K562 (cell line): Measurements from ENCODE around the gene CPB1. TPM values are rescaled to one million over a fixed set of nuclear protein-coding genes. Genes with fewer than 3 reads are reported as not detected.
"Not testable (repeated sequence)": the region's sequence is repeated elsewhere in the genome, so short reads cannot be mapped to it uniquely, and the experiment has no call there.

Source experiments
- ATAC-seq: fragments of 200-7000 bp; cut with Tn5 transposase; 3 replicates; pipeline ENCODE4 v1.9.1; 2020; ENCODE audit warnings: moderate library complexity
- BruUV-seq: library from RNA; stranded (reverse); fragments of 400-500 nt; replicated peaks from 2 replicates; lab custom pipeline; 2021; lab: Mats Ljungman, UMichigan
- CTCF ChIA-PET: fragments of 300-600 bp; formaldehyde crosslinking; extraction: SDS; loops from one replicate; lab custom pipeline; 2021; ENCODE audit warnings: low intra/inter-chr PET ratio; lab: Yijun Ruan, JAX
- POLR2A ChIA-PET: fragments of 300-600, 350-650 bp; sonication (Branson Sonifier 250); formaldehyde crosslinking; extraction: SDS; loops from one replicate; lab custom pipeline; 2021; ENCODE audit warnings: antibody characterized with exemption, inconsistent platforms; lab: Yijun Ruan, JAX
- DNase-seq, 4 experiments: peaks; one replicate each; pipeline versions ENCODE4 v3.0.0 to v3.0.0-alpha.2; 2011 to 2018; ENCODE audit warnings: low spot score in 3 of 4, mixed read lengths in 3 of 4; ENCODE audit errors: extremely low read depth in 1 of 4
- FAIRE-seq: peaks from 2 replicates; lab custom pipeline; 2011; peaks lifted over from hg19 to GRCh38; lab: Jason Lieb, UNC
- H2AFZ ChIP-seq: 2 replicates; pipeline ENCODE4 v1.6.0; 2011; ENCODE audit warnings: low read depth, low read length, control low read depth, inconsistent platforms
- H3K27ac ChIP-seq: fragments of 200-600 bp; 3 replicates; pipeline ENCODE4 v1.8.0; 2011; ENCODE audit warnings: low read depth, mild to moderate bottlenecking, control low read depth, inconsistent platforms, low read length, moderate library complexity, mixed read lengths; ENCODE audit errors: extremely low read depth
- H3K27me3 ChIP-seq, 2 experiments: fragments of 300-600 bp in 1 of 2; 2 replicates in 1 of 2; 3 replicates in 1 of 2; pipeline versions ENCODE4 v1.6.0 to v1.8.0; 2011; ENCODE audit warnings: inconsistent platforms in 2 of 2, low read length in 2 of 2, mild to moderate bottlenecking in 1 of 2, mixed read lengths in 1 of 2, moderate library complexity in 1 of 2; ENCODE audit not compliant: control insufficient read depth in 2 of 2, insufficient read depth in 2 of 2
- H3K36me3 ChIP-seq: fragments of 300-600 bp; 3 replicates; pipeline ENCODE4 v1.8.0; 2011; ENCODE audit warnings: mild to moderate bottlenecking, low read length, inconsistent platforms; ENCODE audit not compliant: control insufficient read depth, insufficient read depth
- H3K4me1 ChIP-seq, 2 experiments: fragments of 200-600 bp in 1 of 2; replicated peaks in 1 of 2; 2 replicates in 1 of 2; 3 replicates in 1 of 2; pipeline versions ENCODE4 v1.5.1 to v1.8.0; 2011; ENCODE audit warnings: inconsistent platforms in 2 of 2, low read length in 2 of 2, mild to moderate bottlenecking in 1 of 2, mixed read lengths in 1 of 2, moderate library complexity in 1 of 2; ENCODE audit not compliant: control insufficient read depth in 2 of 2, insufficient read depth in 2 of 2
- H3K4me2 ChIP-seq: 2 replicates; pipeline ENCODE4 v1.6.1; 2011; ENCODE audit warnings: low read length, control low read depth, inconsistent platforms, mixed read lengths; ENCODE audit not compliant: insufficient read depth
- H3K4me3 ChIP-seq: fragments of 200-600 bp; sonication (generic), shearing (Covaris generic); 2 replicates; pipeline ENCODE4 v1.5.1; 2016; ENCODE audit warnings: control low read depth, inconsistent platforms
- H3K79me2 ChIP-seq: fragments of 200-600 bp; 3 replicates; pipeline ENCODE4 v1.8.0; 2011; ENCODE audit warnings: low read length, inconsistent platforms; ENCODE audit not compliant: control insufficient read depth, insufficient read depth
- H3K9ac ChIP-seq, 2 experiments: 2 replicates each; pipeline versions ENCODE4 v1.6.0 to v1.6.1; 2011; ENCODE audit warnings: low read depth in 2 of 2, low read length in 2 of 2, control low read depth in 1 of 2, inconsistent platforms in 1 of 2, mild to moderate bottlenecking in 1 of 2, mixed read lengths in 1 of 2; ENCODE audit not compliant: insufficient read depth in 1 of 2
- H3K9me1 ChIP-seq: one replicate; pipeline ENCODE4 v1.6.0; 2011; ENCODE audit warnings: inconsistent platforms, mild to moderate bottlenecking, low read length, moderate library complexity; ENCODE audit not compliant: control insufficient read depth, insufficient read depth
- H3K9me3 ChIP-seq: replicated peaks from 2 replicates; pipeline ENCODE4 v1.5.1; 2011; ENCODE audit warnings: low read depth, low read length, inconsistent platforms; ENCODE audit not compliant: control insufficient read depth, insufficient read depth
- H4K20me1 ChIP-seq: replicated peaks from 2 replicates; pipeline ENCODE4 v1.6.1; 2011; ENCODE audit warnings: low read length, inconsistent platforms, mixed read lengths; ENCODE audit not compliant: control insufficient read depth, insufficient read depth
- BHLHE40 ChIP-seq: IDR thresholded peaks from 2 replicates; pipeline ENCODE4 v1.6.1; 2011; ENCODE audit warnings: low read length, improper control_type of control experiment
- CHD4 ChIP-seq: fragments of 200-600 bp; sonication (generic); IDR thresholded peaks from 3 replicates; pipeline ENCODE4 v1.6.1; 2012; ENCODE audit warnings: low read depth, mild to moderate bottlenecking, mixed read lengths, low read length, inconsistent platforms; ENCODE audit not compliant: insufficient read depth, insufficient replicate concordance, poor library complexity, severe bottlenecking
- E2F3 ChIP-seq: fragments of 250-450 bp; sonication (Bioruptor Pico); IDR thresholded peaks from 2 replicates; pipeline ENCODE4 v1.4.0; 2020; ENCODE audit warnings: mild to moderate bottlenecking
- EP300 ChIP-seq: IDR thresholded peaks from 2 replicates; pipeline ENCODE4 v1.6.1; 2012; ENCODE audit warnings: low read length, improper control_type of control experiment
- FOXK1 ChIP-seq: sonication (generic); formaldehyde crosslinking; IDR thresholded peaks from 2 replicates; pipeline ENCODE4 v1.8.0; 2022; ENCODE audit warnings: missing genetic modification reagents, mild to moderate bottlenecking, borderline replicate concordance
- HDAC2 ChIP-seq: fragments of 450-650 bp; IDR thresholded peaks from 2 replicates; pipeline ENCODE4 v1.6.1; 2016; ENCODE audit warnings: mild to moderate bottlenecking
- KDM1A ChIP-seq, 2 experiments: fragments of 450-650 bp; IDR thresholded peaks; 2 replicates each; pipeline ENCODE4 v1.6.1; 2016; ENCODE audit warnings: mild to moderate bottlenecking in 2 of 2
- MAFK ChIP-seq: IDR thresholded peaks from 2 replicates; pipeline ENCODE4 v1.6.1; 2011; ENCODE audit warnings: low read length, improper control_type of control experiment
- MCM3 ChIP-seq: fragments of 450-650 bp; IDR thresholded peaks from 2 replicates; pipeline ENCODE4 v1.6.1; 2016
- NFXL1 ChIP-seq: fragments of 450-650 bp; formaldehyde crosslinking; IDR thresholded peaks from 2 replicates; pipeline ENCODE4 v1.4.0; 2021; ENCODE audit warnings: mild to moderate bottlenecking
- NFYB ChIP-seq: IDR thresholded peaks from 2 replicates; pipeline ENCODE4 v1.6.1; 2011; ENCODE audit warnings: mild to moderate bottlenecking, moderate library complexity; ENCODE audit not compliant: insufficient read length; ENCODE audit errors: extremely low read depth
- PCBP2 ChIP-seq: fragments of 200-400 bp; formaldehyde crosslinking; IDR thresholded peaks from 2 replicates; pipeline ENCODE4 v1.6.1; 2018; ENCODE audit warnings: low read length, low read depth, mild to moderate bottlenecking, moderate library complexity; ENCODE audit not compliant: poor library complexity, severe bottlenecking
- POLR2AphosphoS5 ChIP-seq: IDR thresholded peaks from 2 replicates; pipeline ENCODE4 v1.6.1; 2011; ENCODE audit warnings: mild to moderate bottlenecking, low read depth, low read length, moderate library complexity; ENCODE audit not compliant: control insufficient read depth, insufficient read depth
- TAF1 ChIP-seq: IDR thresholded peaks from 2 replicates; pipeline ENCODE4 v1.6.1; 2011; ENCODE audit warnings: mild to moderate bottlenecking, low read length, moderate library complexity; ENCODE audit not compliant: insufficient read depth, control insufficient read depth, severe bottlenecking; ENCODE audit errors: extremely low read depth
- TBL1XR1 ChIP-seq, 2 experiments: IDR thresholded peaks; 2 replicates each; pipeline ENCODE4 v1.6.1; 2012; ENCODE audit warnings: improper control_type of control experiment in 2 of 2, low read length in 2 of 2, mild to moderate bottlenecking in 1 of 2
- ZBTB1 ChIP-seq: sonication (generic); formaldehyde crosslinking; IDR thresholded peaks from 2 replicates; pipeline ENCODE4 v1.8.1; 2023; ENCODE audit warnings: missing genetic modification reagents, low read depth, mild to moderate bottlenecking, borderline replicate concordance
- ZNF174 ChIP-seq: fragments of 250-450 bp; sonication (Bioruptor Pico); IDR thresholded peaks from 2 replicates; pipeline ENCODE4 v1.4.0; 2020; ENCODE audit warnings: mild to moderate bottlenecking
- ZNF589 ChIP-seq: fragments of 200-800 bp; sonication (Bioruptor generic); IDR thresholded peaks from 2 replicates; pipeline ENCODE4 v1.6.1; 2016; ENCODE audit warnings: low read depth, missing genetic modification characterization, missing compliant biosample characterization
- ZNF780A ChIP-seq: fragments of 250-450 bp; sonication (Bioruptor Pico); IDR thresholded peaks from 2 replicates; pipeline ENCODE4 v1.5.0; 2021; ENCODE audit warnings: mild to moderate bottlenecking
- WGBS: fragments of 100-300 bp; shearing (Covaris generic); methylation state at CpG from one replicate; pipeline ENCODE4 v1.1.6; 2016; ENCODE audit warnings: low coverage, mixed read lengths; ENCODE audit not compliant: insufficient coverage; ENCODE audit errors: missing lambda C conversion rate; 5-methylcytosine and 5-hydroxymethylcytosine counted together
- in situ Hi-C: fragments of 300-500 bp; cut with MboI; formaldehyde crosslinking; loops from 4 replicates; pipeline ENCODE4 v1.15.0; 2018; ENCODE audit warnings: inconsistent platforms, mixed read lengths
- intact Hi-C: fragments of 100-400 bp; cut with micrococcal nuclease; formaldehyde crosslinking; loops from 2 replicates; pipeline ENCODE4 v1.14.2; 2022
- polyA plus RNA-seq, 8 experiments: library from polyadenylated mRNA; depleted of rRNA in 4 of 8; stranded (reverse) in 5 of 8; unstranded in 3 of 8; fragments of >200 nt; fragmentation: Nextera tagmentation in 2 of 8; fragmentation: Illumina TruSeq in 1 of 8; extraction: Ambion mirVana in 2 of 8; extraction: Trizol in 1 of 8; gene quantifications; 2 replicates each; pipeline versions ENCODE4 v1.2.1 to v1.2.3, GENCODE V29; 2011 to 2014; ENCODE audit warnings: inconsistent platforms in 1 of 8, missing spikeins in 1 of 8
- total RNA-seq, 7 experiments: library from RNA; depleted of rRNA in 6 of 7; stranded (reverse); fragments of >200 nt in 6 of 7; fragmentation: Illumina TruSeq in 2 of 7; extraction: Trizol in 2 of 7; gene quantifications; 2 replicates each; pipeline versions ENCODE4 v1.2.1 to v1.2.3, GENCODE V29; 2011 to 2021; ENCODE audit warnings: low replicate concordance in 1 of 7
- TF ChIP-seq, protein P1 (sequence below): sonication (generic); formaldehyde crosslinking; IDR thresholded peaks from 2 replicates; pipeline ENCODE4 v1.5.0; 2020; ENCODE audit warnings: missing genetic modification reagents

CPB1 gene
- total and polyA plus RNA-seq, 9 of the 15 experiments (the other 6 are each of a cell fraction or from before 2014, with no cell fraction given): 3.7 TPM; not detected in 8

DNA sequence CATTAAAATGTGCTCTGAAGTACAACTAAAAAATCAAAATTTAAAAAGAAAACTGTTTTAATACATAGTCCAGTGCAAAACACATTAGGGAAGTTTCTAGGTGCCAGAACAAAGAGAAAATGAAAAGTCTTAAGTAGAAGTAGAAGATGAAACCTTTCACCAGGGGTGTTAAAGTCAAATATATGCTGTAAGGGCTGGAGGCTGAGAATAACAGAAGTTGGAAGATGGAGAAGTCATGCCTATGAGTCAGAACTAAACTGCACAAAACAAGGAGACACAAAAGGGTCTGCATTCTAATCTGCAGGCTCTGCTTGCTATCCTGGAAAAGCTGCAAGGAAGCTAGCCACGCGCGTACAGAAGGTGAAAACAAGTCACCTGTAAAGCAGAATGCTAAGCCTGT lies 48.7 kb upstream of the CPB1 start:
- Histone ChIP-seq H3K27ac (no peak overlapping the region), H3K9me1 (no peaks in the 10 kb centered on the region), H3K4me1 (no peaks in the 10 kb centered on the region), H3K27me3 (no peaks in the 10 kb centered on the region), H2AFZ (no peak overlapping the region), H4K20me1 (no peaks in the 10 kb centered on the region), H3K36me3 (no peaks in the 10 kb centered on the region), H3K79me2 (no peaks in the 10 kb centered on the region), H3K4me3 (no peak overlapping the region), H3K4me2 (no peak overlapping the region), H3K9me3 (no peaks in the 10 kb centered on the region), H3K9ac (no peak overlapping the region)
- no TSS peak for BruUV-seq
- WGBS: 0% methylated on average over 3 of the region's 3 CpGs
- no peak for FAIRE-seq
- no peak for ATAC-seq
- CTCF ChIA-PET: no interaction called here
- intact Hi-C loops (no loop called here), in situ Hi-C loops (no loop called here)
- POLR2A ChIA-PET: no interaction called here
- TF ChIP-seq BHLHE40 (no peak), ZNF174 (CRISPR knock-in tag) (no peak), NFXL1 (CRISPR knock-in tag) (no peak), MAFK (no peak), ZBTB1 (no peak), HDAC2 (no peak), TBL1XR1 (IDR thresholded peaks at IDR 0.05; ENCODE audit: low read length in 2 of 2) (no peak), ZNF780A (CRISPR knock-in tag) (no peak), ZNF589 (CRISPR knock-in tag) (no peak), NFYB (no peak), TAF1 (no peak), CHD4 (no peak), POLR2AphosphoS5 (no peak), KDM1A (IDR thresholded peaks at IDR 0.05) (no peak), EP300 (no peak), FOXK1 (CRISPR knock-in tag) (no peak), MCM3 (no peak), E2F3 (CRISPR knock-in tag) (no peak), PCBP2 (no peak)
- TF ChIP-seq, protein P1, sequence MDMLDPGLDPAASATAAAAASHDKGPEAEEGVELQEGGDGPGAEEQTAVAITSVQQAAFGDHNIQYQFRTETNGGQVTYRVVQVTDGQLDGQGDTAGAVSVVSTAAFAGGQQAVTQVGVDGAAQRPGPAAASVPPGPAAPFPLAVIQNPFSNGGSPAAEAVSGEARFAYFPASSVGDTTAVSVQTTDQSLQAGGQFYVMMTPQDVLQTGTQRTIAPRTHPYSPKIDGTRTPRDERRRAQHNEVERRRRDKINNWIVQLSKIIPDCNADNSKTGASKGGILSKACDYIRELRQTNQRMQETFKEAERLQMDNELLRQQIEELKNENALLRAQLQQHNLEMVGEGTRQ (CRISPR knock-in tag): no peak
- no peak for DNase-seq

DNA sequence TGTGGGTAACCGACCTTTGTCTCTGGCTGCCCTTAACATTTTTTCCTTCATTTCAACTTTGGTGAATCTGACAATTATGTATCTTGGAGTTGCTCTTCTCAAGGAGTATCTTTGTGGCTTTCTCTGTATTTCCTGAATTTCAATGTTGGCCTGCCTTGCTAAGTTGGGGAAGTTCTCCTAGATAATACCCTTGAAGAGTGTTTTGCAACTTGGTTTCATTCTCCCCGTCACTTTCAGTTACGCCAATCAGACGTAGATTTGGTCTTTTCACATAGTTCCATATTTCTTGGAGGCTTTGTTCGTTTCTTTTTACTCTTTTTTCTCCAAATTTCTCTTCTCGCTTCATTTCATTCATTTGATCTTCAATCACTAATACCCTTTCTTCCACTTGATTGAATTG lies 42.6 kb upstream of the CPB1 start:
- in situ Hi-C loops, H3K4me1 ChIP-seq, H3K9me3 ChIP-seq, H3K79me2 ChIP-seq, POLR2A ChIA-PET, H3K9me1 ChIP-seq, H4K20me1 ChIP-seq, H3K9ac ChIP-seq, BruUV-seq, FAIRE-seq, CTCF ChIA-PET, H3K36me3 ChIP-seq, DNase-seq, H3K27me3 ChIP-seq, intact Hi-C loops, H2AFZ ChIP-seq, H3K4me3 ChIP-seq, H3K27ac ChIP-seq, ATAC-seq, H3K4me2 ChIP-seq: not testable (repeated sequence)
- WGBS: 2% methylated on average over 6 of the region's 6 CpGs
